HG03558 (cell line): Measurements from ENCODE around the gene PHYKPL.

Experiments
- ATAC-seq: cut with Tn5 transposase; IDR thresholded peaks from one replicate; pipeline ENCODE4 v1.9.1; 2021; ENCODE audit warnings: moderate number of reproducible peaks; ENCODE audit not compliant: unreplicated experiment; ENCODE audit errors: extremely low read depth

PHYKPL gene

DNA sequence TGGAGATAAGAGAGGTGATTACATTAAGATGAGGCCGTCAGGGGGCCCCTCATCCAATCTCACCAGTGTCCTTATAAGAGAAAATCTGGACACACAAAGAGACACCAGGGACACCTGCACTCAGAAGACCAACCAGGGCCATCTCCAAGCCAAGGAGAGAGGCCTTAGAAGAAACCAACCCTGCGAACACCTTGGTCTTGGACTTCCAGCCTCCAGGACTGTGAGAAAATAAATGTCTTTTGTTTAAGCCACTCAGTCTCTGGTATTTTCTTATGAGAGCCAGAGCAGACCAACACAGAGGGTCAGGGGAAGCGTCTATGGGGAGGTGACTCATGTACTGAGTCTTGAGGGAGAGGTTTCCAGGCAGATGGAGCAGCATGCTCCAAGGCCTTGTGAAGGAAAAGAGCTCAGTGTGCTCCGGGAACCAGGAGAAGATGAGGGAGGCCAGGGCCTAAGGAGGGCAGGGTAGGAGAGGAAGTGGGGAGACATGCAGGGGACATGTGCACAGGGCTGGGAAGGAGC is 5.4 kb downstream of the PHYKPL start:
- no peak for ATAC-seq

DNA sequence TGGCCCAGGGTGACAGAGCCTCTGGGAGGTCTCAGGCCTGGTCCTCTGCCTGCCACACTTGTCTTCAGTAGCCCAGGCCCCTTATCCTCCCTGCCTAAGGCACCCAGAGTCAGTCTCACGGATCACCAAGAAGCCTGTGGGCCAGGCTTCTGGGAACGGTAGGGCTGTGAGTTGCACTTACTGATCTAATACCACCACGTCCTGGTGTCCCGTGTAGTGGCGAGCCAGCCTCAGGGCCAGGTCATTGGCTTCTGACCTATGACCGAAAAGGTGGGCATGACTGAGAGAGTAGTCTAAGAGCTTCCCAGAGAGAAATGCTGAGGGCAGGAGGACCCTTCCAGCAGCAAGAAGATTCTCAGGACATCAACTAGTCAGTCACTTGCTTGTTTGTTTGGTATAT is 7.4 kb downstream of the PHYKPL start:
- no peak for ATAC-seq

DNA sequence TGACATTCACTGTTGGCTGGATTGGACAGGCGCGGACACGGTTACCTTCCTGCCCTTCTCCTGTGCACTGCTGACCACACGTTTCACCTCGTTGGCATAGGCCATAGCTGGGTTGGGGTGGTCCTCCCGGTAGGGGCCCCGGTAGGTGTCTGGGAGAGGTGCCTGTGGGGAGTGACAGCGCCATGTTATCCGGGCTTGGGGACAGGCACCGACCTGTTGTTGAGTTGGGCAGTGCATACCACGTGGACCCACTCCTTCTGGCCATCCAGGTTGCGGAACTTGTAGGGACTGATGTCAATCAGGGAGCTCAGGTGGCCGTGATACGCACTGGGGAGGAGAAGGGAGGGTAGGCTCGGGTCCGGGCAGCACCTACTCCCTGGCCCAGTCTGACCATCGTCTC is 8.2 kb downstream of the PHYKPL start:
- ATAC-seq, result no peak

DNA sequence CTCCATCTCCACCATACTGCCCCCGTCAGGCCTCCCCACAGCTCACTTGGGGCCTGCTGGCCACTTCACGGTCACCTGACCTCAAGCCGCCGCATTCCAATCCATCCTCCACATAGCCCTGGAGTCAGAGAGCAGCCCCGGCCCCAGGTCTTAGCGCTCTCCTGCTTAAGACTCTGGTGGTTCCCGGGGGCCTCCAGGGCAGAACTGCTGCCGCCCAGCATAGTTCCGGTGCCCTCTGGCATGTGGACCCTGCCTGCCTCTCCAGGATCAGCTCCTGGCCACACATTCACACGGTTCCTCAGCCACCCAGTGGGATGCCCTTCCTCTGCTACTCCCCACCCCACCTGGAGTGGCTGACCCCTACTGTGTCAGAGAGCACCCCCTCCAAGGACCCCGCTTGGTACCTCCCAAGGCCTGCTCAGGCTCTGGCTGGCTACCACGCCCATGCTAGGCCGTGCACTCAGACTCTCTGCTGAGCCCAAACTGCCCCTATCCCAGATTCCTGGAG is 8.7 kb downstream of the PHYKPL start:
- no peak for ATAC-seq

DNA sequence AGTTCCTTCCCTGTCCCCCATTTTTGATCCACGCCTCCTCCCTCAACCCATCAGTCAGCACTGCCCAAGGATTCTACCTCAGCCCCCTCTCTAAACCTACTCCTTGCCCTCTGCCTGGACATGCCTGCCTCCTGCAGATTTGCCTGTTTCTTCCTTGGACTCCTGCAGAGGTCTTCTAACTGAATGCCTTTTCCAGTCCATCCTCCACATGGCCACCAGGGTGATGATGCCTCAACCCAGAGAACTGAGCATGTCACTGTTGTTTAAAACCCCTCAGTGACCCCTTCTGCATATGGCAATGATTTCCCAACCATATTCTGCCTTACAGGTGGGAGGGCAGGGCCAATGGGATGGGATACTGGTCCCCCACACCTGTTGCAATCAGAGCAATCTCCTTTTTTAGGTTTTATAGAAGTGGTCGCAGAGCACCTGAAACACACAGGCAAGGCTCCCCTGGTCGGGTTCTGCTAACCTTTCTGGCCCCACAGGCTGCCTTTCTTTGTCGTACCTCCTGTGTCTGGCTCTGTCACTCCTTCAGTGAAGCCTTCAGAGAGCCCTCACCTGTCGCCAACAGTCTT is 9.3 kb downstream of the PHYKPL start:
- ATAC-seq, result no peak

DNA sequence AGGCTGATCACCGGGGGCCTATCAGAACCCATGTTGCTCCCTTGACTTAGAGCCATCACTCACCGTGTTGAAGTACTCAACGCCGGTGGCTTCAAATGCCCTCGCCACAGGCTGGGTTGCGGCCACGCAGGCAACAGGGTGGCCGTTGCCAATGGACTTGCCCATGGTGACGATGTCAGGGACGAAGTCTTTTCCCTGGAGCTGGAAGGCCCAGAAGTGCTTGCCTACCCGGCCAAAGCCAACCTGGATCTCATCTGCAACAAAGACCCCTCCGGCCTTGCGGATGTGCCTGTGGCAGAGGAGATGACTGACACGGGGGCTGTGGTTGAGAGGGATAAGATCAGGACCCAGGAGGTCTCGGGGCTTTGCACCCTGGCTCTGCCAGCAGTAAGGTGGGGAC is 10.3 kb downstream of the PHYKPL start:
- ATAC-seq, result no peak

DNA sequence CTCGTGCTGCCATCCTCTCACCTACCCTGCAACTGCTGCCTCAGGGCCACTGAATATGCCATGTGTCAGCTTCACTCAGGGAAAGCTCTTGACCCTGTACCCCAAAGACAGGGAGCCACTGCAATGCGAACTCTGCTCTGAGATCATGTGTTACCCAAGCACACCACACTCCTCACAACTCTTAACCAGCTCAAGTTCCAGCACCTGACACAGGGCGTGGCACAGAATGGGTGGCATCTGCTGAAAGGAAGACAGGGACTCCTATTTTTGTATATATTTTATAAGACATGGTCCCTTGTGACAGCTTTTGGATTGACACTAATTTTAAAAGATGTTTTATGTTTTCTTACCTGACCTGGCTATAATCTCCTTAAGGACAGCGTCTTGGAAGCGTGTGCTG is 10.7 kb downstream of the PHYKPL start:
- no peak for ATAC-seq

DNA sequence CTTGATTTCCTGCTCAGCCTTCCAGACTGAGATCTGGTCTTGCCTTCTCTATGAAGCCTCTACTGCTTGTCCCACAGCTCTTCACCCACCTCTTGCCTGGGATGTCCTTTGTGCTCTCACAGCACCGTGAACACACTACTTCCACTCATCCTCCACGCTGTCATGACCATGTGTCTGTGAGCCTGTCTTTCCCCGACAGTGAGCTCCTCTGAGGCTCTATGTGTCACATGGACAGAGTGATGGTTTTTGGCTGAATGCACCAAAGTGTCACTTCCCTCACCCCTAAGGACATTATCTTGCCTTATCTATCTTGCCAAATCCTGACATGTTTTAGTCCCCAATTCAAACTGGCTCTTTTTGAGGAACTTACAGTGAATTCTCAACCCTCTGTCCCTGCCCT is 11.3 kb downstream of the PHYKPL start:
- no peak for ATAC-seq

DNA sequence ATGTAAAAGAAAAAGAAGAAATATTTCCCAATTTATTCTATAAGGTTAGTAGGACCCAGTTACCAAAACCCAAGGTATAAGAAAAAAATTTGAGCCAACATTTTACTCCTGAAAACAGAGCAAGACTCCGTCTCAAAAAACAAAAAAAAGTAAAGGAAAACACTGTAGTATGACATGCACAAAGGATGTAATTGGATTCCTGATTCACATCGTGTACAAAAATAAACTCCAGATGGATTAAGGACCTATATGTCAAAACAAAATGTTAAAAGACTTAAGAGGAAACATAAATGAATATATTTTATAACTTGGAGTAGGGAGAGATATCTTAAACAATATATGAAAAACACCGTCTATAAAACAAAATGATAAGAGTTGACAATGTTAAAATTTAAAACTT is 13.8 kb downstream of the PHYKPL start:
- ATAC-seq, result no peak

DNA sequence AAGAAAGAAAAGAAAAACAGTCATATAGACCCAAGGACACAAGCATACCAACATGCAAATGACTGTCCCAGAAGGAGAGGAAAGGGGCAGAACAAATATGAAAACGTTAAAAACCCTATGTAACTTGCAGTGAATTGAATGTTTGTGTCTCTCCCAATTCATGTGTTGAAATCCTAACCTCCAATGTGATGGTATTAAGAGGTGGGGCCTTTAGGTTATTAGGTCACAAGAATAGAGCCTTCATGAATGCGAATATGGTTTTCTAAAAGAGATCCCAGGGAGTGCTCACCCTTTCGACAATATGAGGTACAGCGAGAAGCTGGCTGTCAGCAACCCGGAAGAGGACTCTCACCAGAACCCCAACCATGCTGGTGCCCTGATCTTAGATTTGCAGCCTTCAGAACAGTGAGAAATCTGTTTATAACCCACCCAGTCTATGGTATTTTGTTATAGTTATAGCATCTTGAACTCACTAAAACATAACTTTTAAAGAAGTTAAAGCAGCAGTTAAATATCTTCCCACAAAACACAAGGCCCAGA is 14.3 kb downstream of the PHYKPL start:
- ATAC-seq, result no peak

DNA sequence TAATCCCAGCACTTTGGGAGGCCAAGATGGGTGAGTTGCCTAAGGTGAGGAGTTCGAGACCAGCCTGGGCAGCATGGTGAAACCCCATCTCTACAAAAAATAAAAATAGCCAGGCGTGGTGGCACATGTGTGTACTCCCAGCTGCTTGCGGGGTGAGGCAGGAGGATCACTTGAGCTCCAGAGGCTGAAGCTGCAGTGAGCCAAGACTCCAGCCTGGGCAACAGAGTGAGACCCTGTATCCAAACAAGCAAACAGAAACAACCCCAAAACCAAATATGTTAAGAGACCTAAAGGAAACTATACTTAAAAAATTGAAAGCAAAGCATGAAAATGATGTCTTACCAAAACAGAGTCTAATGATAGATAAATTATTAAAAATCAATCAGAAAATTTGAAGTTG is 15.8 kb downstream of the PHYKPL start:
- ATAC-seq, result no peak

DNA sequence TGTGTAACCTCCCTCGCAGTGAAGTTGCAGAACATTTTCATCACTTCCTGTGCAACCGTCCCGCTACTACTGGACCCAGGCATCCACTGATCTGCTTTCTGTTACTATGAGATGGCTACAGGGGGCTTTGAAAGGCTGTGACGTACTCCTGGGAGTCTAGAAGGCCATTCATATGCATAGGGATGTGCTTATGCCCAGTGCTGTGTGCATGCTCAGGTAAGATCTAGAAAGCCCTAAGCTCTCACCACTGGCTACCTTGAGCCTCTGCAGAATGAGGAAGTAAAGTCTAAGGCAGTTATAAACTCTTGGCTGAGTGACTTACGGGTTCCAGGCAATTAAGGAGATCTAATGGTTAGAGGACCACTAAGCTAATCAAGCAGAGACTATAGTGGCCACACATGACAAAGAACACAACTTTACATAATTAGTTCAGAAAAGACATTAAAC is 16.5 kb downstream of the PHYKPL start:
- ATAC-seq, result no peak

DNA sequence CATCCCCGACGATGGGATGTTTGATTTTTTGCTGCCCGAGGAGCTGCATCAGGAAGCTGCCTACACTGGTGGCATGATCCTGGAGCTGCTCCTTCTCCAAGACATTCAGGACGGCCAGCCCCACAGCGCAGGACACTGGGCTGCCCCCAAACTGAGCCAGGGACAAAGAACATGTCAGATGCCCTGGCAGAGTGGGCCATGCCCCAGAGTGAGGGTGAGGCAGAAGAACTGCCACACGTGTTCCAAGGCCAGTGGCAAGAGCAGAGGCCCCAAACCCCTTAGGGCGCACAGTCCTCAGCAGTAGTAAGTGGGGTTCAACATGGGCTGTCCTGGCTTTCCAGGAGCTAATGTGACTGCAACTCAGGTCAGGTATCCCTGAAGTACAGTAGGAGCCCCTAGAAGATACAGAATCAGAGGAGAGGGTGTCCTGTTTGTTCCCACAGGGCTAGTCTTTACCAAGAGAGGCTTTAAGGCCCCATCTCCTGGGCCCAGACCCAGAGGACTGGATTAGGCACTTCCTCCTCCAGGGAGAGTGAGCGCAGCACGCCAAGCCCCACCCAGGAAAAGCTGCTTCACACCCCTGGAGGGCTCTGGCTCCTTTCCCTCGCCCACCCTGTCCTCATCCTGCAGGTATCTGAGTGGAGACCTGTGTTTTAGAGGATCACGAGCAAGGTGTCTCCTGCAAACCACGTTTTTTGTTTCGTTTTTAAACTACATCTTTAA is 17.2 kb downstream of the PHYKPL start:
- ATAC-seq, result no peak

DNA sequence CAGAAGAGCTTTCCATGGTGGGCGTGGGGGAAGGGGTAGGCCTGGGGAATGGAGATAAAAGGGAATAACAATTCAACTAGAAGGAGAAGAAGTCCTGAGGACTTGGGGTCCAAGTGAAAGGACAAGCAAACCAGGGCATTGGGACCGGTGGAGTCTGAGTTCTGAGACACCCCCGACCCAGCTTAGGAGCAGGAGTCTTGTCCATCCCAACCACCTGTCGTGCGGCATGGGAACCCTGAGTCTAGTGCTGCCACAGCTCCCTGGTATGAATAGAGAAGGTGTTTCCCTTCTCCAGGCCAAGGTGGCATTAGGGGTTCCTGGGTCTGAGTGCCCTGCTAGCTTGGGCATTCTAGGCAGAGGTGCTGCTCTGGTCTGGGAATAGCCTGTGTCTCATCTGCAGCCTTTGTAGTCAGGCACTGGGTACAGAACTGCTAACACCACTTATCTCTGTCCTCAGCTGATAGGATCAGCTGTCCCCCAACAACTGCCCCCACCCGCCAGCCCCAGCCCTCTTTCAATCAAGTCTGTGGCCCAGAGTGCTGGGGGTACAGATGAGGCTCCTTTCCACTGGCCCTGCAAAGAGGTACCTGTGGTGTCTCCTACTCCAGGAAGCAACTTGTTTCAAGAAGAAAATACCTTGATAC is 18.3 kb downstream of the PHYKPL start:
- ATAC-seq, result no peak

DNA sequence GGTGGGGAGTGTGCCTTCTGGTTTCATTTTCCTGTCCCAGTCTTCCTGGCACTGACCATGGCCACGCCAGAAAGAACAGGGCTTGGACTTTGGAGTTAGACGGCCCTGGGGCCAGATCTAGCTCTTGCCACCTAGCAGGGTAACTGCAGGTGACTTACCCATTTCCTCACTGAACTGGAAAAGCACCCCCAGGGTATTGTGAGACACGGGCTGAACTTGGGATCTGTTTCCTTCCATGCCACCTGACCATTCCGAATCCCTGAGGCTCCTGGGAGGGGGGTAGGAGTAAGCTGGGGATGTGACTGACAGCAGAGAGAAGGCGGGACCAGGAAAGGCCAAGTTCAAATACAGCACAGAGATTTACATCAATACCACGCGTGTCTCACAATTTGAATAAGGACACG is 18.9 kb downstream of the PHYKPL start:
- no peak for ATAC-seq

DNA sequence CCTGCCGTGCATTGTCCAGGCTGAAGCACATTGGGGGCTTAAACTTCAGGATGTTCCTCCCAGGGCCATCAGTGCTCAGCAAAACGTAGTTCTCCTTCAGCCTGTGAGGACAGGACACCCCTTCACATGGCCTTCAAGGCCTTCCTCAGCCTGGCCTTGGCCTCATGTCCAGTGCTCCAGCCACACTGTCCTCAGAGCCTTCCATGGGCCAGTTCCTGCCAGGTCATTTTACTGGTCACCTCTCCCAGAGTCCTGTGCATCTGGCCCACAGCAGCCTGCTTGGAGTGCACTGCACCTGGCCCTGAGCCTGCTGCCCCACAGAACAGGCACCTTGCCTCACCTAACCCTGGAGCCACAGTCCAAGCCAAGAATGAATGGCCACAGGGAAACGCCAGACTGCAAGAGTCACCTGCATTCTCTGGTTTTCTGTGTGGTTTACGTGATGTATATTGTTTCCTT is 19.6 kb downstream of the PHYKPL start:
- ATAC-seq, result no peak

DNA sequence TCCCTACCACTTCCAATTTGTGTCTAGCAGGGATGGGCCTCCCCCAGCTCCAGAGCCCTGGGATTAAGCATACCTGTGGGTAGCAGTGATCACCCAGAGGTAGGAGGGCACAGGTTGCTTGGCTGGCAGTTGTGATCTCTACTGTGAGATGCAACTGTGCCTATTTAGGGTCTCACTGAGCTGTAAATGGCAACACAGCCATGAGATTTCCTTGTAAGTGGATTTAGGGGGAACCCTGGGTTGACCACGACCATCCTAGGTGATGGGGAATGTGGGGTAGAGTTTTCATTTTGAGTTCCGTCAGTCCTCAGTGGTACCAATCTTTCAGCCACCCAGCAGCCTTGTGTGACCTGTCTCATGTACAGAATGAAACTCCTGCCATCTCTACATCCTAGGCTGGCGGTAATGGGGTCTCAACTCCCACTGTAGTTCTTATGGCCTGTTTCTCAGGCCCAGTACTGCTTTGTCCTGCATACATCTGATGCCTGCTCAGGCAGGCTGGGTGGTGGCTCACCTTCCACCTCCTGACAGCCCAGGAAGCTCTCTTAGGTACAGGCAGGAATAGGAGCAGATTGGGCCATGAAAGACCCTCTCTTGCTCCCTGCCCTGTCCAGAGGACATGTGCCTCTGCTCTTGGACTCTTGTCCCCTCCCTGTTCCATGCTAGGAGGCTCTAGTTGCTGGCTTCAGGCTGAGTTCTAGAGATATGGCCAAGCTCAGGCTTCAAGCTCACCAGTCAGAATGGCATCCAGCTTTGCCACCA is 20.2 kb downstream of the PHYKPL start:
- ATAC-seq, result no peak

DNA sequence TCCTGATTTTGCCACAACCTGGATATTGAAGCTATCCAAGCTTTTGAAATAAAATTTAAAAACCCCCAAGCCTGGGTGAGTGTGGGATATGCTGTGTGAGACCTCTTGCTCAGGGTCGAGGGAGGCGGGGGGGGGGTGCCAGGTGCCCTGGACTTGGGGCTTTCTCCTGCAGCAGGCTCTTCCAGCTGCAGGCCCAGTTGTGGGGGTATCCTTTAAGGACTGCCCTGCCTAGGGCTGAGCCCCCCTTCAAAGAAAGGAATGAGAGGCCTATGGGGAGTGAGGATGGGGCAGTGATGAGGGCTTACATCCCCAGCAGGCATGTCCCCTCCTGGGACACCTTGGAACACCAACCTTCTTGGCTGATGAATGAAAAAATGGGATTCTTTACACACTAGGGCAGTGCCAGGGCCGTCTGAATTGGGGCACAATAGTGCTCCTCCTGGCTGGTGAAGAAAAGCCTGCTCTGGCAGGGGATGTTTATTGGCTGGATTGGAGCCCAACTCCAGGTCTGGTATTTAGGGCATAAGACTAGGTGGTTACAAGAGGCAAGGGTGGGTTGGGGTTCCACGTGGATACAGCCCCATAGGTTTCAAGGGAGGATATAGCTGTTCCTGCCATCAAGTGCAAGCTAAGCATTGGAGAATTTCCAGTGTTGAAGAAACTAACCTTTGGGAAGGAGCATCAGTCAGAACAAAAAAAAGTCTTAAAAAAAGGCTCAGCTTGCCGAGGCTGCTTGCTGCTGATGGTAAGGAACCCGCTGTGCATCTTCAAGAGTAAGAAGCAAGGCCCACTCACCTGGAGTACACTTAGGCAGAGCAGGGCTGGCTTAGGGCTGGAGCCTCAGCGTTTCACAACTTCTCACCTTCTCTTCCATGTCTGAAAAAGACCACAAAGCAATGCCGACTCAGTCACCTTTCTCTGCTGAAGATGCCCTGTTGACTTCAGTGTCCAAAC is 21.2 kb downstream of the PHYKPL start:
- ATAC-seq, result no peak

DNA sequence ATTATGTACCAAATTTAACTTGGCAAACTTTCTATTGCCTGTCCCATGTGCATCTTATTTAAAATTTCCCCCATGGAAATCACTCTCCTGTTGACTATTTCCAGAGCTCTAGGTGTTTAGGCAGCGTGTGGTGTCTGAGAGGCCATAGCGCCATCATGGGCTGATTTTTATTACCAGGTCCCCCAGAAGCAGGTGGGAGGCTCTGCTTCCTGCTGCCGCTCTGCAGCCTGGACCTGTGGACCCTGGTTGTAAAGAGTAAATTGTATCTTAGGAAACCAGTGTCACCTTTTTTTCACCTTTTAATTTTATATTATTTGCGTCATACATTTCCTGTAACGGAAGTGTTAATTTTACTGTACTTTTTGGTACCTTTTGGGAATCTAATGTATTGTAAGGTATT is 21.9 kb downstream of the PHYKPL start:
- no peak for ATAC-seq
